Epithelial cell of esophagus (primary cell): ENCODE measurements around the gene POMT2.
A peak's percentile ranks its signal among the peaks of the same experiment; 100 is the strongest.
"Not testable (repeated sequence)": the region's sequence is repeated elsewhere in the genome, so short reads cannot be mapped to it uniquely, and the experiment has no call there.

Source experiments
- DNase-seq: peaks from one replicate; pipeline ENCODE4 v3.0.0; 2010; ENCODE audit warnings: low read depth
- H3K4me3 ChIP-seq: 2 replicates; pipeline ENCODE4 v1.5.1; 2011; ENCODE audit warnings: mild to moderate bottlenecking, low read length, control low read depth
- TF ChIP-seq, protein P1 (sequence below): IDR thresholded peaks from 2 replicates; pipeline ENCODE4 v1.5.1; 2011; ENCODE audit warnings: low read depth, mild to moderate bottlenecking, low read length, control low read depth, inconsistent platforms; ENCODE audit not compliant: insufficient read depth; ENCODE audit errors: missing control alignments

POMT2 gene

DNA sequence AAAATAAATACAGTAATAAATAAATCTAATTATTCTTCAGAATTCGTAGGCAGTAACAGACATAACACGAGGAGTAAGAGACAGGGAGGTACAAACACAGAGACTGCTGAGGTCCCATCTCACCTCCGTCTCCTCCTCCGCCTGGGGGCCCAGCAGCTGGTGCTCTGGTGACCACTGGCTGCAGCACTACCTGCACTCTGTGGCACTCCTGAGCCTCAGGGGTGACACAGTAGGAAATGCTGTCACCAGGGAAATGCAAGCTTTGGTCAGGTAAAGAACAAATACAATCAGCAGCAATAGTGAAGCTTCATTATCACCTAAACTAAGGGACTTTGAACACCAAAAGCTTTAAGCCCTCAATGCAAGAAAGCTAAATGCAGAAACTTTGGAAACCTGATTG is 19.7 kb upstream of the POMT2 start:
- no peak overlapping the region for H3K4me3 ChIP-seq
- TF ChIP-seq, protein P1, sequence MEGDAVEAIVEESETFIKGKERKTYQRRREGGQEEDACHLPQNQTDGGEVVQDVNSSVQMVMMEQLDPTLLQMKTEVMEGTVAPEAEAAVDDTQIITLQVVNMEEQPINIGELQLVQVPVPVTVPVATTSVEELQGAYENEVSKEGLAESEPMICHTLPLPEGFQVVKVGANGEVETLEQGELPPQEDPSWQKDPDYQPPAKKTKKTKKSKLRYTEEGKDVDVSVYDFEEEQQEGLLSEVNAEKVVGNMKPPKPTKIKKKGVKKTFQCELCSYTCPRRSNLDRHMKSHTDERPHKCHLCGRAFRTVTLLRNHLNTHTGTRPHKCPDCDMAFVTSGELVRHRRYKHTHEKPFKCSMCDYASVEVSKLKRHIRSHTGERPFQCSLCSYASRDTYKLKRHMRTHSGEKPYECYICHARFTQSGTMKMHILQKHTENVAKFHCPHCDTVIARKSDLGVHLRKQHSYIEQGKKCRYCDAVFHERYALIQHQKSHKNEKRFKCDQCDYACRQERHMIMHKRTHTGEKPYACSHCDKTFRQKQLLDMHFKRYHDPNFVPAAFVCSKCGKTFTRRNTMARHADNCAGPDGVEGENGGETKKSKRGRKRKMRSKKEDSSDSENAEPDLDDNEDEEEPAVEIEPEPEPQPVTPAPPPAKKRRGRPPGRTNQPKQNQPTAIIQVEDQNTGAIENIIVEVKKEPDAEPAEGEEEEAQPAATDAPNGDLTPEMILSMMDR, result no peak
- DNase-seq, result no peak

DNA sequence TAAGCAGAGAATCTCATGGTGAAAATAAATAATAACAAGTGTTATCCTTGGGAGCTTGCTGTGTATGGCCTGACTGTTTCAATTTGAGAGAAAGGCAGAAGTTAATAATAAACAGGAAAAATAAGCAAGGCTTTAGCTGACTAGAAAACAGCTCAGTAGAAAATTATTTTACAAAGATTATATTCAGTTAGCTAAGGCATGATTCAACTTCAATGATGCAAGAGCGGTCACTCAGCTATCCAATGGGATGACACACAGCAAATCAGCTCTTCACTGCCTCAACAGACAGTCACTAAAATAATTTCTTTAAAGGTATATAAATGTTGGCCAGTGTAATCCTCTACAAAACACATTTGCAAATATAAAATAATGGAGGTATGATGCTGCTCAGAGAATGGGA is 18.7 kb upstream of the POMT2 start:
- no peak overlapping the region for H3K4me3 ChIP-seq
- DNase-seq, result peak; percentile 71
- TF ChIP-seq, protein P1, result no peak

DNA sequence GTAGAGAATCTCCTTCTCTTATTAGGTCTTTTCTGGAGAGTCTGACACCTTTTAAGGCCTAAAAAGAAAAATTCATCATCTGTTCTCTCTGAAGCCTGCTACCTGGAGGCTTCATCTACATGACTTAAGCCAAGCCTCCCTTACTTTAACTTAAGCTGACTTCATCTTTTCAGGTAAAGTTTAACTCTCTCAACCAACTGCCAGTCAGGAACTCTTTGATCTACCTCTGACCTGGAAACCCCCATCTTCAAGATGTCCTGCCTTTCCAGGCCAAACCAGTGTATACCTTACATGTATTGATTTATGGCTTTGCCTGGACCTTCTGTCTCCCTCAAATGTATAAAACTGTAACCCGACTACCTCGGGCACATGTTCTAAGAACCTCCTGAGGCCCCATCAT is 17.6 kb upstream of the POMT2 start:
- TF ChIP-seq, protein P1, result no peak
- DNase-seq, result no peak
- H3K4me3 ChIP-seq, result no peak overlapping the region

DNA sequence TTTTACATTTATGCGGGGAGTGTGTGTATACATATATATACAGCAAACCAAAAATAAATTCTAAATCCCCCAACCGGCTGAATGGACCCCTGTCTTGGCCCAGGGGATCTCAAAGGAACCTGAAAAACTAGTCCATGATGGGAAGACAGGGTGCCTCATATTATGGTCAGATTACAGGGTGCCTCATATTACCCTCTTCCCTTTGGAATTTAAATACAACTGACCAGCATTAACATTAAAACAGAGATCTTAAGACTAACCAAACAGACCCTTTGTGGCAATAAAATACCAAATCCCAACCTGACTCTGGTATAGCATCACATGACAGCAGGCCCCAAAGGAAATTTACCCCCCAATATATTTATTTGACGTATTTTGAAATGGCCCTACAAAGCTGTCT is 17.2 kb upstream of the POMT2 start:
- no peak overlapping the region for H3K4me3 ChIP-seq
- TF ChIP-seq, protein P1, result no peak
- DNase-seq, result no peak

DNA sequence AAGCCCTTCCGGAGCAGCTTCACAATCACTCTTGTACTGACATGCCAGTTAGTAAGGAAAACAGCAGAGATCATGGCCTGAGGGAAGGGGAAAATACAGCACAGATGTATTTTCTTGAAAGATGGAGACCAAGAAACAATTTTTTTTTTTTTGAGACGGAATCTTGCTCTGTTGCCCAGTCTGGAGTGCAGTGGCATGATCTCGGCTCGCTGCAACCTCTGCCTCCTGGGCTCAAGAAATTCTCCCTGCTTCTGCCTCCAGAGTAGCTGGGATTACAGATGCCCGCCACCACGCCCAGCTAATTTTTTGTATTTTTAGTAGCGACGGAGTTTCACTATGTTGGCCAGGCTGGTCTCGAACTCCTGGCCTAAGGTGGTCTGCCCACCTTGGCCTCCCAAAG is 16.6 kb upstream of the POMT2 start:
- DNase-seq, result peak; percentile 26
- not testable (repeated sequence) for H3K4me3 ChIP-seq

DNA sequence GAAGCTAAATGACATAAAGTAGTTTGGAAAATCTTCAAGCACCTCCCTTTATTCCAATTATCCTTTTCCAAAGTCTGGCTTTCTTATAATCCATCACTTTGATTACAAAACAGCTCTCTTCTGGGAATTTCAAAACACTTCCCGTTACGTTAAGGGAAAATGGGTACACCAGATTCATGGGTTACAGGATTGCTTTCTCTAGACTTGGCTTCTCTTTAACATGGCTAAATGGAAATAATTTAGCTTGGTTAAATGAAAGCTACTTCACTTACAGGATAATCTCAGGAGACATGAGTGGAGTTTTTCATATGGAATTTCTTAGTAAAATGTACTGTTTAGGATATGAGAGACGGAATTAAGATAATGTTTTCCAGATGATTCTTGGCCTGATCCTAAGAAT is 14.9 kb upstream of the POMT2 start:
- DNase-seq, result no peak
- TF ChIP-seq, protein P1, result no peak

DNA sequence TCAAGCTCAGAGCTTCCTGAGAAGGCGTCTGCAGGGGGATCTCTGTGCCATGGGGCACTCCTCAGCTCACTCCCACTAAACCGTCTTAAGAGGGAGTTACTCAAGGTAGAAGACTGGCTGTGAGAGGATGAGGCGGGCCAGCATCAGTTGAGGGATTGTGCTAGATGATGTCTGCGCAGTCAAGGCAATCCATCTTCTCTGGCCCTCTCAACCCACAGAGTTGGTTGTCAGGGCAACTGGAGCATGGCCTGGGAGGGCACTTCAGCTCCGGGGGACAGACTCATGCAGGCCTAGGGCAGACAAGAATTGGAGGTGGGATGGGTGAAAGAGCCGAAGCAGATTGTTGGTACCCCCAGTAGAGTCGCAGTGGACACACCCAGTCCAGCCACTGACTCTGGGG is 9.2 kb upstream of the POMT2 start:
- TF ChIP-seq, protein P1, result no peak
- DNase-seq, result no peak
- no peak overlapping the region for H3K4me3 ChIP-seq

More for the DNA sequence above, 14.9 kb upstream of the POMT2 start:
- H3K4me3 ChIP-seq, result no peak overlapping the region

DNA sequence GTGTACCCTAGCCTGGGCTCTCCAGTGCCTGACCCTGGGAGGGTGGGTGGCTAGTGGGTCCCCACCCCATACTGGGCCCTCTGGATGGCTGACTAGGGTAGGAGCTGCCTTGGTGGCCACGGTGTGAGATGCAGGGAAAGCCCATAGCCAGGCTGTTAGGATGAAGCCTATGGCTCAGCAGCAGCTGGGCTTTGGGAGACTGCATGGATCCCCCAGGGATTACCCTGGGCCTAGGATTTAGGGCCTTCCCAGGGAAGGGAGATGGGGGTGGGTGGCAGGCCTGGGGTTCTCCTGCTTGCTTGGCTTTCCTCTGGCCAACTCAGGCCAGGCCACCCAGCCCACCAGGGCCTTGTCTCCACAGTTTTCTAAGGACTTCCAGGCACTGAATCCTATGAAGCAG is 6.4 kb upstream of the POMT2 start:
- no peak overlapping the region for H3K4me3 ChIP-seq
- no peak for DNase-seq
- TF ChIP-seq, protein P1, result no peak
